Measurements from ENCODE around the gene MT1A.
A peak's percentile ranks its signal among the peaks of the same experiment; 100 is the strongest.

Gene MT1A

DNA sequence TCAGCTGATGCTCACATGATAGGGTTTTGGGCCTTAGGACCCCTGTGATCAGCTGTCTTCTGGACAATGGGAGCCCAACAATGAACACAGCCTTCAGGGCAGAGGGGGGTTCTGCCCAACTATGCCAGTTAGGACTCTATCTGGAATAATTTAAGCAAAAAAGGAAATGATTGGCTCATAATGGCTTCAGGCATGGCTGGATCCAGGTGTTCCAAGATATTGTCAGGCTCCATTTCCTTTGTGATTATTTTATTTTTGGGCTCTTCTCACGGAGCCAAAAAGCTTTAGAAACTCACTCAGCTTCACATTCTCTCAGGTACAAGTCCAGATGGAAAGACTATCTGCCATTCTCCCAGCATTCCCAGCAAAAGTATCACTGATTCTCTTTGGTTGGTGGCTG lies 33.0 kb upstream of the MT1A start:
- Histone ChIP-seq H3K9me3 (ENCODE audit: low read length) (no peaks in the 10 kb centered on the region), H3K9ac (ENCODE audit: low read length) (no peak overlapping the region), H3K4me1 (ENCODE audit: insufficient read depth, low read length) (peaks cover 33% of the 10 kb centered on the region), H3K36me3 (ENCODE audit: insufficient read depth, low read length) (no peaks in the 10 kb centered on the region), H3K27ac (ENCODE audit: low read depth, low read length) (no peak overlapping the region), H3K27me3 (ENCODE audit: control insufficient read depth in 1 of 2, insufficient read depth in 2 of 2, low read length in 2 of 2) (no peaks in the 10 kb centered on the region), H3K4me3 (ENCODE audit: low read depth in 1 of 2, low read length in 2 of 2) (no peak overlapping the region)

DNA sequence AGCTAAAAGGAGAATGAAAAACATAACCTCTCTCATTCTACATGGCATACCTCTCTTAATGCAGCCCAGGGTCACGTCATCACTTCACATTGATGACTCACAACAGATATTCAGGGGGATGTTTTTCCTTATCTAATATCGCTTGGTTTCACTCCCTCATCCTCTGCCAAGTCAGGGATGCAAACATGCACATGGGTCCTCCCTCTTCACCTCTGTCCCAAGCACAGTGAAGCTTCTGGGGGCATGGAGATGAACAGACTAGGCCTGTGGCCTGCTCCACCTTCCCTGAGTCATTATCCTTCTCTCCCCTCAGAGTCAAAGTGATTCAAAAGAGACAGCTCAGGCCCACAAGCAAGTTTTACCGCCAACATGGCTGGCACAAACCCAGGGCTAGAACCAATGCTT lies 32.4 kb upstream of the MT1A start:
- Histone ChIP-seq H3K4me3 (ENCODE audit: low read depth in 1 of 2, low read length in 2 of 2) (no peak overlapping the region), H3K36me3 (ENCODE audit: insufficient read depth, low read length) (no peaks in the 10 kb centered on the region), H3K27me3 (ENCODE audit: control insufficient read depth in 1 of 2, insufficient read depth in 2 of 2, low read length in 2 of 2) (no peaks in the 10 kb centered on the region), H3K9ac (ENCODE audit: low read length) (no peak overlapping the region), H3K27ac (ENCODE audit: low read depth, low read length) (peak overlapping the region; percentile 95), H3K4me1 (ENCODE audit: insufficient read depth, low read length) (peaks cover 38% of the 10 kb centered on the region), H3K9me3 (ENCODE audit: low read length) (no peaks in the 10 kb centered on the region)

DNA sequence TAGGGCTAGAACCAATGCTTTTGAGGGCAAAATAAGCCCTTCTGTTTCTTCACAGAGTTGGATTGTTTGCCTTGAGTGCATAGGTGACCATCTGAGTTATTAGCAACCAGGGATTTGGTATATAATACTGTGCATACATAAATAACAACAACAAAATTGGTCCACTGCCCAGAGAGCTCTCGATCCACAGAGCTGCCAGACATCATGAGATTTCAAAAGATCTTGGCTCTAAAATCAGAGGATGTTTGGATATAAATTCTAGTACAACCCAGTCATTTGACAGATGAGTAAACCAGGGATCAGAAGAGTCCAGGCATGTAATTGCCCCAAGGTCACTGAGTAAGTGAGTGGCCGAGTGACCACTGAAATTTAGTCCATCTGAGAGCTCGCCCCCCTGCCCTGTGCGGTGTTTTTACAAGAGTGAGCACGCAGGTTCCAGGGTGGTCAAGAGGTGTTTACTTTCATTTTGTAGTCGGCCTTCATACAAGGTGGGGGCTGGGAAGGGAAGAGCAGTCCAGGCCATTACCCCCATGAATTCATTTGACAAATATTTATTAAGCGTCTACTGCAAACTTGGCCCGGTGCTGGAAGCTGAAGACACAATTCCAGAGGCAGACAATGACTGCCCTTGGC lies 31.9 kb upstream of the MT1A start:
- Histone ChIP-seq H3K27ac (ENCODE audit: low read depth, low read length) (peak overlapping the region; percentile 95), H3K9ac (ENCODE audit: low read length) (no peak overlapping the region), H3K36me3 (ENCODE audit: insufficient read depth, low read length) (no peaks in the 10 kb centered on the region), H3K4me1 (ENCODE audit: insufficient read depth, low read length) (peaks cover 39% of the 10 kb centered on the region), H3K9me3 (ENCODE audit: low read length) (no peaks in the 10 kb centered on the region), H3K4me3 (ENCODE audit: low read depth in 1 of 2, low read length in 2 of 2) (no peak overlapping the region), H3K27me3 (ENCODE audit: control insufficient read depth in 1 of 2, insufficient read depth in 2 of 2, low read length in 2 of 2) (no peaks in the 10 kb centered on the region)

DNA sequence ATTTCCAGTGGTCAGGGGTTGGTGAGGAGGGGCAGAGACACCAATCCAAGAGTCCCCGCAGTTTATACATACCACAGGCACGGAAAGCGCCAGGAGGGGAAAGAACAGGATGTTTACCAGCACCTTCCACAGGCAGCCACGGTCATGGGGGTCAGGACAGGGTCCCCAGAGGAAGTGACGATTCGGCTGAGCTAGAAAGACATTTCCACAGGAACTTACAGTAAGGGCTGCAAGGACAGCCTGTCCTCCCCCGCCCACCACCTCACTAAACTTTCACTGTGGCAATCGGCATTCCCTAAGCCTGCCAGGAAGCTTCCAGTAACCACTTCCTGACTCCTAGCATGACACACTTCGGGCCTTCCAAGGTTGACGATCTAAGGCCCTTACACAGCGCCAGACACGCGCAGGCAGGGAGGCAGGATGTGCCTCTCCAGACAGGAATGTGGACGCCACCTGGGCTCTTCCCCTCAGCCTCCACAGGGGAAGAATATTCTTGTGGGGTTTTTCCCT lies 31.3 kb upstream of the MT1A start:
- Histone ChIP-seq H3K9ac (ENCODE audit: low read length) (peak overlapping the region; percentile 68), H3K36me3 (ENCODE audit: insufficient read depth, low read length) (no peaks in the 10 kb centered on the region), H3K27me3 (ENCODE audit: control insufficient read depth in 1 of 2, insufficient read depth in 2 of 2, low read length in 2 of 2) (no peaks in the 10 kb centered on the region), H3K9me3 (ENCODE audit: low read length) (no peaks in the 10 kb centered on the region), H3K27ac (ENCODE audit: low read depth, low read length) (peak overlapping the region; percentile 95), H3K4me3 (ENCODE audit: low read depth in 1 of 2, low read length in 2 of 2) (no peak overlapping the region), H3K4me1 (ENCODE audit: insufficient read depth, low read length) (peaks cover 41% of the 10 kb centered on the region)

DNA sequence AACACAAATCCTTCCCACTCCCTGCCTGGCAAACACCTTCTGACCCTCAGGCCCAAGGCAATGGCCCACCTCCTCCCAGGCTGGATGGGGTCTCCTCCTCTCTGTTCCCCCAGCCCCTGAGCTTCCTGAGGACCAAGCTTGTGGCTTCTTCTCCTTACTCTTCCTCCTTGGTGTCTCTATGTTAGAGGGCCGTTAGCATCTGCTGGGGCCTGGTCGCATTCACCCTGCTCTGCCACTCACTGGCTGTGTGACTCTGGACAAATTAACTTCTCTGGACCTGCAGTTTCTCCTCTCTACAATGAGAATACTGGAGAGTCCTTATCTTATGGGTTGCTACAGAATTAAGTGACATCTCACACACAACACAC lies 30.8 kb upstream of the MT1A start:
- peaks cover 41% of the 10 kb centered on the region for H3K4me1 ChIP-seq (ENCODE audit: insufficient read depth, low read length)
- no peaks in the 10 kb centered on the region for H3K27me3 ChIP-seq (ENCODE audit: control insufficient read depth in 1 of 2, insufficient read depth in 2 of 2, low read length in 2 of 2)
- peak overlapping the region; percentile 95 for H3K27ac ChIP-seq (ENCODE audit: low read depth, low read length)
- peak overlapping the region; percentile 68 for H3K9ac ChIP-seq (ENCODE audit: low read length)
- H3K9me3 ChIP-seq (ENCODE audit: low read length) = no peaks in the 10 kb centered on the region
- no peaks in the 10 kb centered on the region for H3K36me3 ChIP-seq (ENCODE audit: insufficient read depth, low read length)
- peak overlapping the region; percentile 29 to 42 for H3K4me3 ChIP-seq (ENCODE audit: low read depth in 1 of 2, low read length in 2 of 2)

DNA sequence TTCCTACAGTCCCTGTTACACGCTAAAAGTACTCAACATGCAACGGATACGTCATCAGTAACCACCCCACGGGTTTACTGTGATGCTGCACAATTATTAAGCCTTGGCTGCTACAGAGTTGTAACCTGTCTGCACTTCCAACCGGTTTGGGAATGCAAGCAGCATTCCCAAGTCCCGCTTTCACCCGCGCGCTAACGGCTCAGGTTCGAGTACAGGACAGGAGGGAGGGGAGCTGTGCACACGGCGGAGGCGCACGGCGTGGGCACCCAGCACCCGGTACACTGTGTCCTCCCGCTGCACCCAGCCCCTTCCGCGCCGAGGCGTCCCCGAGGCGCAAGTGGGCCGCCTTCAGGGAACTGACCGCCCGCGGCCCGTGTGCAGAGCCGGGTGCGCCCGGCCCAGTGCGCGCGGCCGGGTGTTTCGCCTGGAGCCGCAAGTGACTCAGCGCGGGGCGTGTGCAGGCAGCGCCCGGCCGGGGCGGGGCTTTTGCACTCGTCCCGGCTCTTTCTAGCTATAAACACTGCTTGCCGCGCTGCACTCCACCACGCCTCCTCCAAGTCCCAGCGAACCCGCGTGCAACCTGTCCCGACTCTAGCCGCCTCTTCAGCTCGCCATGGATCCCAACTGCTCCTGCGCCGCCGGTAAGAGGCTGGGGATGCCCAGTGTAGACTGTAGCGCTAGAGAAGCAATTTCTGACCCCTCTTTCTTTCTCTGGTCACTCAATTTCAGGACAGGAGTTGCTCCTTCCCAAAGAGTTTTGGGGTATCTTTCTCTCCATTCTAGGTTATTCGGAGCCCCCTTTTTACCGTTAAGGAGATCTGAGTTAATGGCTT lies 30.2 kb upstream of the MT1A start, which contains the start of gene MT2A:
MT2A (plus strand) TSS at position 542 of the 833 bp plus-strand sequence; CDS start at position 614, 72 bp downstream.
- Histone ChIP-seq H3K4me3 (ENCODE audit: low read depth in 1 of 2, low read length in 2 of 2) (peak within 1 kb of the TSS; percentile 67 to 72), H3K36me3 (ENCODE audit: insufficient read depth, low read length) (no peaks in the 10 kb centered on the region), H3K27me3 (ENCODE audit: control insufficient read depth in 1 of 2, insufficient read depth in 2 of 2, low read length in 2 of 2) (no peaks in the 10 kb centered on the region), H3K9me3 (ENCODE audit: low read length) (no peaks in the 10 kb centered on the region), H3K4me1 (ENCODE audit: insufficient read depth, low read length) (peaks cover 41% of the 10 kb centered on the region), H3K27ac (ENCODE audit: low read depth, low read length) (peak within 1 kb of the TSS; percentile 95), H3K9ac (ENCODE audit: low read length) (peak within 1 kb of the TSS; percentile 68)

DNA sequence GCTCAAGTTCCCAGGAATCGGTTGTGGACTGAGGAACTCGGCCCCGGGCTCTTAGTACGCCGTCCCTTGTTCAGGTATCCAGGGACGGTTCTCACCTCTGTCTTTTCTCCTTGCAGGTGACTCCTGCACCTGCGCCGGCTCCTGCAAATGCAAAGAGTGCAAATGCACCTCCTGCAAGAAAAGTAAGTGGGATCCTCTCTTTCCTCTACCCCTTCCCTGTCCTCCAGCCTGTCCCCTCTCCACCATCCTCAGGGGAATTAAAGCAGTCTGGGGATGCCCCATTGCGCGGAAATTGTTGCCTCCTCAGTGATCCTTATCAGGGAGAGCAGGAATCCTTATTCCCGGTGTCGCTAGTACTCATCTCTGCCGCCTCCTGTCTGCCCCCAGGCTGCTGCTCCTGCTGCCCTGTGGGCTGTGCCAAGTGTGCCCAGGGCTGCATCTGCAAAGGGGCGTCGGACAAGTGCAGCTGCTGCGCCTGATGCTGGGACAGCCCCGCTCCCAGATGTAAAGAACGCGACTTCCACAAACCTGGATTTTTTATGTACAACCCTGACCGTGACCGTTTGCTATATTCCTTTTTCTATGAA lies 29.5 kb upstream of the MT1A start:
- no peaks in the 10 kb centered on the region for H3K27me3 ChIP-seq (ENCODE audit: control insufficient read depth in 1 of 2, insufficient read depth in 2 of 2, low read length in 2 of 2)
- H3K4me1 ChIP-seq (ENCODE audit: insufficient read depth, low read length) = peaks cover 41% of the 10 kb centered on the region
- peak overlapping the region; percentile 67 to 72 for H3K4me3 ChIP-seq (ENCODE audit: low read depth in 1 of 2, low read length in 2 of 2)
- H3K27ac ChIP-seq (ENCODE audit: low read depth, low read length) = peak overlapping the region; percentile 84
- H3K36me3 ChIP-seq (ENCODE audit: insufficient read depth, low read length) = no peaks in the 10 kb centered on the region
- H3K9ac ChIP-seq (ENCODE audit: low read length) = peak overlapping the region; percentile 49
- H3K9me3 ChIP-seq (ENCODE audit: low read length) = no peaks in the 10 kb centered on the region

DNA sequence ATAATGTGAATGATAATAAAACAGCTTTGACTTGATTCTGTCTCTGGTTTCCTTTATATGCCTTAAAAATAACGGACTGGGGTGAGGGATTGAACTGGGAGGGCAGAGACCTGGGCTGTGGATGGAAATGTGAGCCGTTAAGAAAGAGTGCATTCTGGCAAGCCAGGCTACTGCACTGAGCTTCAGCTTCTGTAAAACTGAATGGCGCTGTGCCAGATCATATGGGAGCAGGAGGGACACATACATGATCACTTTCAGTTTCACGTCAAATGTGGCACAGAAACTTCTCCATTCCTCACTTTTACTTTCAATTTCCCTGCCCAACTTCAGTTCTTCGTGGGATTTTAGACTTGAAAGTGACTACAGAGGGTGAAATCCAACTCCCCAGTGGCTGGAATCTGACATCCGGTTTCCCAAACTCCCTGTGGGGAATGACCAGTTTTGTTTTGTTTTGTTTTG lies 29.0 kb upstream of the MT1A start:
- peaks cover 41% of the 10 kb centered on the region for H3K4me1 ChIP-seq (ENCODE audit: insufficient read depth, low read length)
- H3K9me3 ChIP-seq (ENCODE audit: low read length) = no peaks in the 10 kb centered on the region
- no peaks in the 10 kb centered on the region for H3K27me3 ChIP-seq (ENCODE audit: control insufficient read depth in 1 of 2, insufficient read depth in 2 of 2, low read length in 2 of 2)
- H3K27ac ChIP-seq (ENCODE audit: low read depth, low read length) = peak overlapping the region; percentile 84
- H3K9ac ChIP-seq (ENCODE audit: low read length) = peak overlapping the region; percentile 49
- H3K4me3 ChIP-seq (ENCODE audit: low read depth in 1 of 2, low read length in 2 of 2) = peak overlapping the region; percentile 67 to 72
- no peaks in the 10 kb centered on the region for H3K36me3 ChIP-seq (ENCODE audit: insufficient read depth, low read length)

DNA sequence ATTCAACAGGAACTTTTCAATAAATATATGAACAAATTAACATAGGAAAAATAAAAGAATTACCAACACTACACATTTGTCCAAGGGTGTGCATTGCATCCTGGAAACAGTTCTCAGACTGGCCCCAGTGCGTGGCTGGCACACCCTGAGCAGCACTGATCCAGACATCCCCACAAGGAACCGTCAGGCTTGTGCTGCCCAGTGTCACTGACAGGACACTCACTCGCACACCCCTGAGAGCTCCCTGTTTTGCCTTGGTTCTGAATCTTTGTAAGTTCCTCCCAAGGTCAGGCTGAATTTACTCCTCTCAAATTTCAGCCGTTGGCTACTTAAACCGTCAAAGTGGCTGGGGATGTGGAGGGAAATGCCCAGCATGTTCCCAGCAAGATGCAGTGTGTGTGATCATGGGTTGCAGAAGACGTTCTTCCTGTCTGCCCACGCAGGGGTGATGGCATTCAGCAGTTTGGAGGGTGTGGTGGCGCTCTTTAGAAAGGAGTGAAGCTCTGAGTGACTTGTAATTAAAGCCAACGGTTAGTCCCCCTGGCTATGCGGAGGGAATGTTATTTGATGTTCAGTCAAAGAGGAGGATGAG lies 28.4 kb upstream of the MT1A start:
- H3K9ac ChIP-seq (ENCODE audit: low read length) = peak overlapping the region; percentile 49

DNA sequence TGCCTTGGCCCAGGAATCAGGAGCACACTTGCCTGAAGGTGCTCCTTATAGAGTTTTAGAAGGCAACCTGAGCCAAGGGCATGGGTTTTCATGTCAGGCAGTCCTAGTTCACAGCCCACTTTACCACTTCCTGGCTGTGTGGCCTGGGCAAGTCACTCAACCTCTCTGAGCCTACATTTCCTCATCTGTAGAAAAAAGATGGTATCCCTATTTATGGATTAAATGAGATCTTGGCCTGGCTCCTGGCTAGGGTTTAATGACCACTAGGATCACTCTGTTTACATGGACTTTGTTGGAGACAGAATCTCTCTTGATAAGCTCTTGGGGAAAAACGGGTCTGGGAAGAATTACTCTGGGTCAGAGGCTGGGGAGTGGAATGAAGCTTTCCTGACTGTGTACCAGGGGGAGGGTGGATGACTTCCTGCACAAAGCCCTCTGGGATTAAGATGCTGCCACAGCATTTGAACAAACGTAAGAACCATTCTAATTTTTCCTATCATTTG lies 27.8 kb upstream of the MT1A start:
- Histone ChIP-seq H3K4me1 (ENCODE audit: insufficient read depth, low read length) (peaks cover 41% of the 10 kb centered on the region), H3K9me3 (ENCODE audit: low read length) (no peaks in the 10 kb centered on the region), H3K36me3 (ENCODE audit: insufficient read depth, low read length) (no peaks in the 10 kb centered on the region), H3K4me3 (ENCODE audit: low read depth in 1 of 2, low read length in 2 of 2) (peak overlapping the region in 1 of 2 donors; percentile 72), H3K27me3 (ENCODE audit: control insufficient read depth in 1 of 2, insufficient read depth in 2 of 2, low read length in 2 of 2) (no peaks in the 10 kb centered on the region), H3K9ac (ENCODE audit: low read length) (no peak overlapping the region), H3K27ac (ENCODE audit: low read depth, low read length) (peak overlapping the region; percentile 84)

More for the DNA sequence above, 28.4 kb upstream of the MT1A start:
- H3K4me1 ChIP-seq (ENCODE audit: insufficient read depth, low read length) = peaks cover 41% of the 10 kb centered on the region
- peak overlapping the region; percentile 67 to 72 for H3K4me3 ChIP-seq (ENCODE audit: low read depth in 1 of 2, low read length in 2 of 2)
- no peaks in the 10 kb centered on the region for H3K27me3 ChIP-seq (ENCODE audit: control insufficient read depth in 1 of 2, insufficient read depth in 2 of 2, low read length in 2 of 2)
- no peaks in the 10 kb centered on the region for H3K36me3 ChIP-seq (ENCODE audit: insufficient read depth, low read length)
- H3K9me3 ChIP-seq (ENCODE audit: low read length) = no peaks in the 10 kb centered on the region
- H3K27ac ChIP-seq (ENCODE audit: low read depth, low read length) = peak overlapping the region; percentile 84
